Fibroblast of lung (primary cell): Measurements from ENCODE around the gene ITPR1. TPM values are rescaled to one million over a fixed set of nuclear protein-coding genes. Genes with fewer than 3 reads are reported as not detected.
"Not testable (repeated sequence)": the region's sequence is repeated elsewhere in the genome, so short reads cannot be mapped to it uniquely, and the experiment has no call there.

Experiments used
- DNase-seq, 2 donors: peaks; one replicate each; pipeline versions ENCODE4 v3.0.0 to v3.0.0-alpha.2; 2010; ENCODE audit warnings: low read depth in 2 of 2
- H2AFZ ChIP-seq: 2 replicates; pipeline ENCODE4 v1.5.1; 2012; ENCODE audit warnings: low read length, control low read depth, inconsistent platforms
- H3K27ac ChIP-seq: 2 replicates; pipeline ENCODE4 v1.5.1; 2011; ENCODE audit warnings: low read length, control low read depth; ENCODE audit not compliant: insufficient read depth
- H3K27me3 ChIP-seq: 2 replicates; pipeline ENCODE4 v1.5.1; 2011; ENCODE audit warnings: mild to moderate bottlenecking, low read length; ENCODE audit not compliant: control insufficient read depth, insufficient read depth
- H3K36me3 ChIP-seq: 2 replicates; pipeline ENCODE4 v1.5.1; 2011; ENCODE audit warnings: low read length; ENCODE audit not compliant: control insufficient read depth, insufficient read depth
- H3K4me1 ChIP-seq: 2 replicates; pipeline ENCODE4 v1.5.1; 2011; ENCODE audit warnings: low read length; ENCODE audit not compliant: control insufficient read depth, insufficient read depth; ENCODE audit errors: extremely low read depth
- H3K4me2 ChIP-seq: 2 replicates; pipeline ENCODE4 v1.5.1; 2011; ENCODE audit warnings: low read length, control low read depth; ENCODE audit not compliant: insufficient read depth; ENCODE audit errors: extremely low read depth
- H3K4me3 ChIP-seq, 4 experiments: fragments of 200-600 bp in 1 of 4; sonication (generic) in 1 of 4; replicated peaks in 1 of 4; 2 replicates each; pipeline ENCODE4 v1.5.1; 2011 to 2016; ENCODE audit warnings: low read length in 4 of 4, low read depth in 3 of 4, mild to moderate bottlenecking in 3 of 4, control low read depth in 2 of 4, inconsistent platforms in 1 of 4, mixed read lengths in 1 of 4; ENCODE audit not compliant: insufficient read depth in 1 of 4; ENCODE audit errors: control extremely low read depth in 1 of 4
- H3K79me2 ChIP-seq: 2 replicates; pipeline ENCODE4 v1.5.1; 2012; ENCODE audit warnings: mild to moderate bottlenecking, low read length, inconsistent platforms; ENCODE audit not compliant: control insufficient read depth, insufficient read depth
- H3K9ac ChIP-seq: 2 replicates; pipeline ENCODE4 v1.5.1; 2011; ENCODE audit warnings: mild to moderate bottlenecking, low read length, control low read depth; ENCODE audit not compliant: insufficient read depth
- H3K9me3 ChIP-seq: 2 replicates; pipeline ENCODE4 v1.5.1; 2012; ENCODE audit warnings: low read depth, low read length; ENCODE audit not compliant: control insufficient read depth, insufficient read depth
- H4K20me1 ChIP-seq: 2 replicates; pipeline ENCODE4 v1.5.1; 2011; ENCODE audit warnings: low read length; ENCODE audit not compliant: control insufficient read depth, insufficient read depth; ENCODE audit errors: extremely low read depth
- EZH2 ChIP-seq: IDR thresholded peaks from 2 replicates; pipeline ENCODE4 v1.5.1; 2012; ENCODE audit warnings: low read length, control low read depth, mild to moderate bottlenecking; ENCODE audit errors: missing control alignments
- polyA plus RNA-seq, 2 donors: library from polyadenylated mRNA; depleted of rRNA in 1 of 2; stranded (reverse) in 1 of 2; unstranded in 1 of 2; fragments of >200 nt; gene quantifications; 2 replicates each; pipeline ENCODE4 v1.2.1, GENCODE V29; 2011 to 2012; ENCODE audit warnings: missing spikeins in 1 of 2
- total RNA-seq: library from RNA; depleted of rRNA; stranded (reverse); fragments of >200 nt; gene quantifications from 2 replicates; pipeline ENCODE4 v1.2.1, GENCODE V29; 2014
- TF ChIP-seq, protein P1 (sequence below), 2 donors: IDR thresholded peaks in 1 of 2; conservative IDR thresholded peaks in 1 of 2; 1 replicate in 1 of 2; 2 replicates in 1 of 2; pipeline ENCODE4 v1.5.1; 2011 to 2012; ENCODE audit warnings: low read length in 2 of 2, control low read depth in 1 of 2, inconsistent platforms in 1 of 2, low read depth in 1 of 2, mild to moderate bottlenecking in 1 of 2

Gene ITPR1
- total and polyA plus RNA-seq, 2 donors (not counting 1 experiment from before 2014, with no cell fraction given), result 19.2 to 87.0 TPM

DNA sequence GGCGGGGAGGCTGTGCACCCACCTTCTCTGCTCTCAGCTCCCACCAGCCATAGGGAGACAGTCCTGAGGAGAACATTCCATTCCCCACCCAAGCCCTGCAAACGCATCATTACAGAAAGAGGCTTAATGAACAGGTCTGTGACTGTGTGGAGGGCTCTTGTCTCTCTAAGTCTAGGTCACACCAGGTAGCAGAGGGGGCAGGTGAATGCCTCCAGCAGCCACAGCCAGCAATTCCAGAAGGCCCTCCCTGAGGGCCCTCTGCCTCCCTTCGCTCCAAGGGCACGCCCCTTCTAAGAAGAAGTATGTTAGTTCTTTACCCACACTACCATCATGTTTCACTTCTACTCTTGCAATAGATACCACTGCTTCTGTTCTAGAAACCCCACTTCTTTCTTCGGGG lies 268.6 kb downstream of the ITPR1 start:
- no peak overlapping the region for H3K4me2 ChIP-seq
- no peaks in the 10 kb centered on the region for H3K27me3 ChIP-seq
- no peak overlapping the region for H3K9ac ChIP-seq
- no peaks in the 10 kb centered on the region for H4K20me1 ChIP-seq
- no peak overlapping the region for H3K4me3 ChIP-seq
- no peaks in the 10 kb centered on the region for H3K4me1 ChIP-seq
- H2AFZ ChIP-seq, result no peak overlapping the region
- no peaks in the 10 kb centered on the region for H3K79me2 ChIP-seq
- no peaks in the 10 kb centered on the region for H3K9me3 ChIP-seq
- no peak for TF ChIP-seq EZH2
- TF ChIP-seq, protein P1, sequence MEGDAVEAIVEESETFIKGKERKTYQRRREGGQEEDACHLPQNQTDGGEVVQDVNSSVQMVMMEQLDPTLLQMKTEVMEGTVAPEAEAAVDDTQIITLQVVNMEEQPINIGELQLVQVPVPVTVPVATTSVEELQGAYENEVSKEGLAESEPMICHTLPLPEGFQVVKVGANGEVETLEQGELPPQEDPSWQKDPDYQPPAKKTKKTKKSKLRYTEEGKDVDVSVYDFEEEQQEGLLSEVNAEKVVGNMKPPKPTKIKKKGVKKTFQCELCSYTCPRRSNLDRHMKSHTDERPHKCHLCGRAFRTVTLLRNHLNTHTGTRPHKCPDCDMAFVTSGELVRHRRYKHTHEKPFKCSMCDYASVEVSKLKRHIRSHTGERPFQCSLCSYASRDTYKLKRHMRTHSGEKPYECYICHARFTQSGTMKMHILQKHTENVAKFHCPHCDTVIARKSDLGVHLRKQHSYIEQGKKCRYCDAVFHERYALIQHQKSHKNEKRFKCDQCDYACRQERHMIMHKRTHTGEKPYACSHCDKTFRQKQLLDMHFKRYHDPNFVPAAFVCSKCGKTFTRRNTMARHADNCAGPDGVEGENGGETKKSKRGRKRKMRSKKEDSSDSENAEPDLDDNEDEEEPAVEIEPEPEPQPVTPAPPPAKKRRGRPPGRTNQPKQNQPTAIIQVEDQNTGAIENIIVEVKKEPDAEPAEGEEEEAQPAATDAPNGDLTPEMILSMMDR (conservative IDR thresholded peaks at IDR 0.05 in 1 of 2, IDR thresholded peaks at IDR 0.05 in 1 of 2; ENCODE audit: low read depth in 1 of 2, low read length in 2 of 2), result no peak
- no peak for DNase-seq
- H3K27ac ChIP-seq, result no peak overlapping the region
- no peaks in the 10 kb centered on the region for H3K36me3 ChIP-seq

- not testable (repeated sequence) for H3K4me3 ChIP-seq, H3K4me1 ChIP-seq, H3K27ac ChIP-seq, H3K27me3 ChIP-seq, DNase-seq, H3K4me2 ChIP-seq, H4K20me1 ChIP-seq, H3K79me2 ChIP-seq, H2AFZ ChIP-seq, H3K36me3 ChIP-seq, H3K9me3 ChIP-seq, H3K9ac ChIP-seq
Measured at GRCh38 chr3:4762481-4763230, 269.5 kb downstream of the ITPR1 start.

DNA sequence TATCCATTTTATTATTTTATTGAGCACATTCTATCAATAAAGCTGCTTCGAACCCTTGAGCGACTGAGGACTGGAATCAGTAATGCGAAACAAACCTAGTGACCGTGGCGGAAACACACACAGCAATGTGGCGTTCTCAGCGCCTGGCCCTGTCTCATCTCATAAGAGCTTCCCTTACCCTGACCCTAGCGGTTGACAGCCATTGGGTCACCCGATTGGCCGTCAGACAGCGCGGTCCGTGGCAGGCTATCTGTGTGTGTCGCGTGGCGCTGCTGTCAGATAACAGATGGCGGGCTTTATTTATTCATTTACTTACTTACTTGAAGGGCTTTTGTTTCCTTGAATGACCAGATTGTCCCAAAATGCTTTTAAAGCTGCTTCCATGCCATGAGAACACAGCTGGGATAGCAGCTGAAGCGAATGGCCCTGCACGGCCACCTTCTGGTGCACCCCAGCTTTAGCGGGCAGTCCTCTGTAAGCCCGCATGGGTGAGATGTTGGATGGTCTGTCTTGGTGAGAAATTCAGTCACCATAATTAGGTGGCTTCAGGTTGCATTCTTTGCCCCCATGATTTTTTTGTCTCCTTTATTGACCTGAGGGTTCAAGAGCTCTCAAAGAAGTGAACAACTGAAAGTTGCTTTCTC lies 270.6 kb downstream of the ITPR1 start:
- TF ChIP-seq, protein P1 (conservative IDR thresholded peaks at IDR 0.05 in 1 of 2, IDR thresholded peaks at IDR 0.05 in 1 of 2; ENCODE audit: low read depth in 1 of 2, low read length in 2 of 2), result no peak
- no peak overlapping the region for H3K4me3 ChIP-seq
- no peaks in the 10 kb centered on the region for H3K79me2 ChIP-seq
- no peaks in the 10 kb centered on the region for H3K9me3 ChIP-seq
- no peak overlapping the region for H3K9ac ChIP-seq
- H3K36me3 ChIP-seq, result no peaks in the 10 kb centered on the region
- H3K4me1 ChIP-seq, result no peaks in the 10 kb centered on the region
- no peak overlapping the region for H3K27ac ChIP-seq
- no peak overlapping the region for H3K4me2 ChIP-seq
- DNase-seq, result no peak
- no peak overlapping the region for H2AFZ ChIP-seq
- H4K20me1 ChIP-seq, result no peaks in the 10 kb centered on the region
- no peaks in the 10 kb centered on the region for H3K27me3 ChIP-seq
